Measurements from ENCODE around the gene C12orf43. TPM values are rescaled to one million over a fixed set of nuclear protein-coding genes. Genes with fewer than 3 reads are reported as not detected.
"Not testable (repeated sequence)": the region's sequence is repeated elsewhere in the genome, so short reads cannot be mapped to it uniquely, and the experiment has no call there.

Gene C12orf43
- 11.9 TPM for polyA plus RNA-seq (ENCODE audit: insufficient read length)

DNA sequence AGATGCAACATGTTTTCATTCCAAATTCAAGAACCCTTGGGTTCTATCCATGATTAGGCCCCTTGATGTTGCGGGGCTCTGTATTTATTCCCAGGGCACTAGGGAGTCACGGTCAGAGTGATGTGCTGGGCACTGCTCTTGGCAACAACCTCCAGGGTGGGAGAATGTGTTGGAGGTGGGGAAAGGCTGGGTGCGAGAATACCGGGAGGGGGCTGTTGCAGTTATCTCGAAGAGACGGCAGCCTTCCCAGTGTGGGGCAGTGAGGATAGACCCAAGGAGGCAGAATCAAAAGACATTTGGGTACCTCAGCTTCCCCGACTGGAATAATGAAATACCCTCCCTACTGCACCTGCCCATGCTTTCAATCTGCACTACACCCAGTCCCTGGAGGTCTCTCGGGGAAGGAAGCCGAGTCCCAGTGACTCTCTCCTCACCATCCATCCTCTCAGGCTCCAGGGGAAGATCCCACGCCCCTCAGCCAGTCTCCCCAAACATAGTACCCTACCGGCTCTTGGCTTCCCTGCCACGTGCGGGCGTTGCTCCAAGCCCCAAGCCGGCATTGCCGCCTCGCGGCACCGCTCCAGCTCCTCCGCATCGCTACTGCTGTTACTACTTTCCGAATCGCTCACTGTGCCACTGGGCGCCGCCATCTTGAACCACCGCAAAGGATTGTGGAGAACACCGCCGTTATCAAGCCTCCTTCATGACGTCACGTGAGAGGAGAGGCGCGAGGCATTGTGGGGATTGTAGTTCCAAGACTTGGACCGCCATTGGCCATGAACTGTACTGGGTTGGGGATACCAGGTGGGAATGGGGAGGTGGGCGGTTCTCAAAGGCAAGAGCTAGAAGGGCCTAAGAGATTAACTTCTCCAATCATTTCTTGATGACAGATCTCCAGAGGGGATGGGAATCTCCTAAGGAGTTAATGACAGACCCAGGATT lies at the start of gene C12orf43:
Gene C12orf43, minus strand, starts transcription at position 663 of the 942 bp plus-strand sequence. Its CDS starts 13 bp downstream, at position 650.
- DNase-seq, result peak; percentile 91

DNA sequence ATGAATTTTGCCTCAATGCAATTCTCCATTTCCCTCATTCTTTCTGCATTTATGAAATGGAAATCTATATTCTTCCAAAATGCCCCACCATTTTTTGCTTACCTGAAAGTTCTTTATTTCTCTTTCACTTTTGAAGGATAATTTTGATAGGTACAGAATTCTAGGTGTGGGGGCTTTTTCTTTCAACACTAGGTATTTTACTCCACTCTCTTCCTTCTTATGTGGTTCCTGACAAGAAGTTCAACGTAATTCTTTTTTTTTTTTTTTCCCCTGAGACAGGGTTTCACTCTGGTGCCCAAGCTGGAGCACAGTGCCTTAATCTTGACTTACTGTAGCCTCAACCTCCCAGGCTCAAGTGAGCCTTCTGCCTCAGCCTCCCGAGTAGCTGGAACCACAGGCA lies 49.1 kb upstream of the C12orf43 start:
- no peak for DNase-seq

- not testable (repeated sequence) for DNase-seq
These were observed 48.3 kb upstream of the C12orf43 start for GRCh38 chr12:121064586-121064985.

DNA sequence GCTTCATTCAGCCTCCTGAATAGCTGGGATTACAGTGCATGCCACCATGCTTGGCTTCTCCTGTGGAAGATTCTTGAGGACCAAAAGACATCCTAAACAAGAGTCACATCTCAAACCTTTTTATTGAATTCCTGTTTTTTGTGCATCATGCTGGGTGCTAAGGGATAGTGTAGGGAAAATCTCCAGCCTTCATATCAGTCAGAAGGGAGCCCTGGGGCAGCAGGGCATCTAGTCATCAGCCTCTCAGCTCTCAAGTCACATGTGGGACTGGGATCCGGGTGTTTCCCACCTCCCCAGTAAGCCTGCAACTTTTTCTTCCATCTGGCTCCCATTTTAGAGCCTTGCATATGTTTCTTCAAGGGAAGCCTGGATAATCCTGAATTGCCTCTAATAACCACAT lies 47.8 kb upstream of the C12orf43 start:
- no peak for DNase-seq

GRCh38 chr12:121062391-121063045 lies 46.2 kb upstream of the C12orf43 start:
- DNase-seq, result no peak

GRCh38 chr12:121061831-121062230 lies 45.5 kb upstream of the C12orf43 start:
- DNase-seq, result no peak

GRCh38 chr12:121060149-121061001 lies 44.1 kb upstream of the C12orf43 start:
- peak; percentile 49 for DNase-seq

DNA sequence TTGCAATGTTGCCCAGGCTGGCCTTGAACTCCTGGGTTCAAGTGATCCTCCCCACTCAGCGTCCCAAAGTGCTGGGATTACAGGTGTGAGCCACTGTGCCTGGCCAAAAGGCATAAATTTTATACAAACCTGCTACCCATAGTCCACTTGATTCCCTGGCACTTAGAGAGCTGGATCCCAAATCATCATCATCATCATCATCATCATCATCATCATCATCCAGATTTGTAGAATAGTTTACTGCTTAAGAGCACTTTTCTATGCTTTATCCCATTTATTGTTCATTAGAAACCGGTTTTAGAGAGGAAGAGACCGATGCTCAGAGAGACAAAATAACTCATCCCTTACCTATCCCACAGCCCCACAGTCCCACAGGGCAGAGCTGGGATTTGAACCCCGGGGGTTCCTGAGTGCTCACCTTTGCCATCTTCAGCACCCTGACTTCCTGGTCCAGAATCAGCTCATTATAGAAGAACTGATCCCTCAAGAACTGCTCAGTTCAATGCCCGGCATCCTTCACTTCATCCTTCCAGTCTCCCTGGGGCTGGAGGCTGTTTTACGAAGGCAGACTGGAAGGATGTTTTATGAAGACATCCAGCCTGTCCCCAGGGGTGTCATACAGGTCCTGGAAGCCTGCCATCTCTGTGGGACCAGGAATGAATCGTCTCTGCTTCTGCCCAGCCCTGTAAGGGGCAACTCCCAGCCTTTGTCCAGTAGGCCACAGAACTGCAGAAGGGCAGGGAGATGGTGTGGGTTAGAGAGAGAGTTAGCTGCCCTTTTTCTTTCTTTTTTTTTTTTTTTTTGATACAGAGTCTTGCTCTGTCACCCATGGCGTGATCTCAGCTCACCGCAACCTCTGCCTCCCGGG lies 43.0 kb upstream of the C12orf43 start:
- no peak for DNase-seq

GRCh38 chr12:121057794-121058193 lies 41.5 kb upstream of the C12orf43 start:
- DNase-seq, result no peak

- DNase-seq, result no peak
These were observed 37.4 kb upstream of the C12orf43 start for GRCh38 chr12:121053706-121054105.

DNA sequence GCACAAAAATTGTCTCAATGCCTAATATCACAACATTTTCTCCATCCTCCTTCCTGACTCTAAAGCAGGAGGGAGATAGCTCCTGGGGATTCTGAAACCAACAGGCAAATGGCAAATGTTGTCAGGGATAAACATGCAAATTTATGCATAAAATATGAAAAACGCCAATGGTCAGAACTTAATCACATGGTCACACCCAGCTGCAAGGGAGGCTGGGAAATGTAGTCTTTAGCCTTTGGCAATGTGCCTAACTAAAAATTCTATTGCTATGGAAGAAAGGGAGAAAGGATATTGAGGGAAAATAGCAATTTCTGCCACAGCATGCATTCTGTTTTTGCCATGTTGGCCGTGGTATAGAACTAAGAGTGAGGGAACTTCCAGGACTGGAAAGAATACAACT lies 34.4 kb upstream of the C12orf43 start:
- DNase-seq, result no peak

- no peak for DNase-seq
These were observed 32.2 kb upstream of the C12orf43 start for GRCh38 chr12:121048442-121048841.

DNA sequence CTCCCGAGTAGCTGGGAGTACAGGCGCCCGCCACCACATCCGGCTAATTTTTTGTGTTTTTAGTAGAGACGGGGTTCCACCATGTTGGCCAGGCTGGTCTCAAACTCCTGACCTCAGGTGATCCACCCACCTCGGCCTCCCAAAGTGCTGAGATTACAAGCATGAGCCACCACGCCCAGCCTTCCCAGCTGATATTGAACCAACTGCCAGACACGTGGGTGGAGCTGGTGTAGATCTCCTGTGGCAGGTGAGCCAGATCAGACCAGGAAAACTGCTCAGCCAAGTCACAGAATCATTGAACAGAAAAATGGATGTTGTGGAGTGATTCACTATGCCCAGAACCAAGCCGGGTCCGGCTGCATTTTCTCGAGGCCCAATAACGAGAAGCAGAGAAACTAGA lies 31.1 kb upstream of the C12orf43 start:
- DNase-seq, result not testable (repeated sequence)

- DNase-seq, result no peak
These were observed 26.8 kb upstream of the C12orf43 start for GRCh38 chr12:121043067-121043466.

DNA sequence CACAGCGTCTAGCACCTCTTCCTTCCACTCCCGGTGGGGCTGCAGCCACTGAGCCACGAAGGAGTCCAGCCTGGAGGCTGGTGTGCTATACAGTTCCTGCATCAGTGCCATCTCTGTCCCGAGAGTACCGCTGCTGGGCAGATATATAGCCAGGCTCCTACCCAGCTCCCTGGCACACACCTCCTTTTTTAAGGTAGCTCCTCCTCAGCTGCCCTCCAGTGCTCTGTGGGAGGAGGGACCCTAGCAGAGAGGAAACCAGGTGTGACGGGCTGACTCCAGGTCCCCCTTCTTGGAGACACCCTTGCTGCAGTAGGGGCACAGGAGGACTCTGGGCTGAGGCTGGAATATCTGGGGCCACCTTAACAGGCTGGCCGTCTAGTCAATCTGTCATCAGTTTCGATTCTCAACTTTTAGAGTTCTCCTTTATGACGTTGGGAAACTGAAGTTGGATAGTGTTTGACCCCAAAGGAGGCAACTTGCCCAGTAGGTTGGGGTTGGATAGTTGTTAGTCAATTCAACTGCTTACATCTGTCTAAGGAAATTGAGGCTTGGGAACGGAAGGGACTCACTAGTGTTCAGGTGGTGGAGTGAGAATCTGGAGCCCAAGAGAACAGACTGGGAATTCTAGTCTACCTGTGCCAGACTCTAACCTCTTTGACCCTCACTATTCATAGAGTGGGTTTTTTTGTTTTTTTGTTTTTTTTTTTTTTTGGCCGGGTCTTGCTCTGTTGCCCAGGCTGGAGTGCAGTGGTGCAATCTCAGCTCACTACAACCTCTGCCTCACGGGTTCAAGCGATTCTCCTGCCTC lies 22.8 kb upstream of the C12orf43 start, which contains the start of gene OASL:
Gene OASL, minus strand, starts transcription at position 386 of the 808 bp plus-strand sequence. Its CDS starts 275 bp downstream, at position 111.
- no peak for DNase-seq

DNA sequence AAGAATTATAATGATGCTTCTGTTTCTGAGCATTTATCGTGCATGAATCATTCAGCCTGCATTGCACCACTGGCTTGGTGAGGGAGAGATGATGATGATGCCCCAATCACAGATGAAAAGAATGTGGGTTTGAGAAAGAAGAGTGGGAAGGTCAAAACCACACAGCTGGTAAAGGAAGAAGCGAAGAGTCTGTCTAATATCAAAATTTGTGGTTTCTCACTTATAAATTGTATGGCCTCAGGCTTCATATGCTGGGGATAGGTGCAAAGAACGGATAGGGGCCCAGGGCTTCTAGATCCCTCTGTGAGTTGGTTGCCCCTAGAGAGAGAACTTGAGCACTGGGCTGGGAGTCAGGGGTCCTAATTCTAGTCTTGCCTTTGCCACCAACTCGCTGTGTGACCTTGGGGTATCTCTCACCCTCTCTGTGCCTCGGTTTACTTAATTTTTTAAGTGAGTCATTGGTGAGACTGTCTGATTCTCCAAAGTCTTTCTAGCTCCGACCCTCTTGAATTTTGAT lies 20.6 kb upstream of the C12orf43 start:
- DNase-seq, result no peak

GRCh38 chr12:121034616-121035305 lies 18.5 kb upstream of the C12orf43 start:
- DNase-seq, result no peak

DNA sequence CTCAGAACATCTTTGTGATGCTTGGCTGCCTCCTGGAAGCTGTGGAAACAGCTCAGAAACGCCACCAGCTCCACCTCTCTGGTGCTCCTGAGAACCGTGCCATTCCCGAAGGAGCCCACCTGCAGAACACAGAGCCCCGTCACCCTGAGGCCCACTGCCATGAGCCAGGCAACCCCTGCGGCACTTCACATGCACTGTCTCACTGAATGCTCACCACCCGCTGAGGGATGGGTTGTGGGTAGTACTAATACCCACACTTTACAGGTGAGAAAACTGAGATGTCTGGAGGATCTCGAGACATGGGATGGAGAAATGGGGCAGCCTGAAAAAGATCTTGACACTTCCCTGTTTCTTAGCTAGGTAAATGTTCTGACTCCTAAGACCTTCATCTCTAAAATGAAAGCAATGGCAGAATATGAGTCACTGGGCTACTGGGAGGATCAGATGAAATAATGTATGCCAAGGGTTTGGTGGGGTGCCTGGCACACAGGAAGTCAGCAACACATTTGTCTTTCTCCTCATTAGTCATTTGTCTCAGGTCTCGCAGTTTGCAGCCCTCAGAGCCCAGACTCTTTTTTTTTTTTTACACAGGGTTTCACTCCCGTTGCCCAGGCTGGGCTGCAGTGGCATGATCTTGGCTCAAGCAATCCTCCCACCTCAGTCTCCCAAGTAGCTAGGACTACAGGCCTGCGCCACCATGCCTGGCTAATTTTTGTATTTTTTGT lies 17.5 kb upstream of the C12orf43 start:
- DNase-seq, result no peak

Measured in hindlimb muscle (tissue), 1 donor.